Thyroid gland (tissue), 4 donors: ENCODE measurements around the gene IRF9. TPM values are rescaled to one million over a fixed set of nuclear protein-coding genes. Genes with fewer than 3 reads are reported as not detected.

ENCODE experiments used
- DNase-seq, 2 donors: peaks; one replicate each; pipeline ENCODE4 v3.0.0-alpha.2; 2019
- H3K27ac ChIP-seq, 3 donors: fragments of 200-600 bp; sonication (generic); 1 replicate in 2 of 3; 2 replicates in 1 of 3; pipeline ENCODE4 v1.5.1; 2016 to 2019; ENCODE audit warnings: mild to moderate bottlenecking in 1 of 3, moderate library complexity in 1 of 3
- H3K27me3 ChIP-seq: fragments of 200-600 bp; sonication (generic); one replicate; pipeline ENCODE4 v1.5.1; 2019
- H3K36me3 ChIP-seq, 2 donors: fragments of 200-600 bp; sonication (generic); one replicate each; pipeline ENCODE4 v1.5.1; 2016 to 2019
- H3K4me1 ChIP-seq, 2 donors: fragments of 200-600 bp; sonication (generic); one replicate each; pipeline ENCODE4 v1.5.1; 2017 to 2019
- H3K4me3 ChIP-seq, 3 donors: fragments of 200-600 bp; sonication (generic); replicated peaks in 1 of 3; 1 replicate in 2 of 3; 2 replicates in 1 of 3; pipeline ENCODE4 v1.5.1; 2016; ENCODE audit warnings: mild to moderate bottlenecking in 1 of 3
- H3K9me3 ChIP-seq: fragments of 200-600 bp; sonication (generic); one replicate; pipeline ENCODE4 v1.5.1; 2017
- POLR2A ChIP-seq, 2 donors: fragments of 450-650 bp; IDR thresholded peaks; one replicate each; pipeline ENCODE4 v1.6.1; 2017; ENCODE audit warnings: antibody characterized with exemption in 2 of 2, mild to moderate bottlenecking in 2 of 2, moderate library complexity in 1 of 2
- WGBS, 2 donors: methylation state at CpG; one replicate each; pipeline ENCODE4 v1.1.5; 2017; 5-methylcytosine and 5-hydroxymethylcytosine counted together
- intact Hi-C: fragments of 100-400 bp; cut with DNase I; formaldehyde crosslinking; loops from one replicate; pipeline ENCODE4 v1.15.1; 2023
- total RNA-seq, 4 donors: library from RNA; depleted of rRNA; stranded (reverse); fragments of >200 nt; gene quantifications; one replicate each; pipeline ENCODE4 v1.2.3, GENCODE V29; 2016
- TF ChIP-seq, protein P1 (sequence below), 6 experiments: fragments of 200-600 bp in 3 of 6; fragments of 450-650 bp in 3 of 6; sonication (generic) in 3 of 6; IDR thresholded peaks; one replicate each; pipeline ENCODE4 v1.5.1; 2016 to 2019; ENCODE audit warnings: antibody characterized with exemption in 6 of 6, mild to moderate bottlenecking in 2 of 6, inconsistent platforms in 1 of 6, moderate library complexity in 1 of 6

IRF9 gene
- total RNA-seq, 4 donors from 2014 or later, result 55.1 to 92.3 (median 70.0) TPM

GRCh38 chr14:24171422-24172260 is 10.6 kb downstream of the IRF9 start, which contains the start of gene REC8:
Gene REC8, plus strand, starts transcription at chr14:24172080. Its CDS starts 473 bp downstream, at chr14:24172553.
- TF ChIP-seq, protein P1, sequence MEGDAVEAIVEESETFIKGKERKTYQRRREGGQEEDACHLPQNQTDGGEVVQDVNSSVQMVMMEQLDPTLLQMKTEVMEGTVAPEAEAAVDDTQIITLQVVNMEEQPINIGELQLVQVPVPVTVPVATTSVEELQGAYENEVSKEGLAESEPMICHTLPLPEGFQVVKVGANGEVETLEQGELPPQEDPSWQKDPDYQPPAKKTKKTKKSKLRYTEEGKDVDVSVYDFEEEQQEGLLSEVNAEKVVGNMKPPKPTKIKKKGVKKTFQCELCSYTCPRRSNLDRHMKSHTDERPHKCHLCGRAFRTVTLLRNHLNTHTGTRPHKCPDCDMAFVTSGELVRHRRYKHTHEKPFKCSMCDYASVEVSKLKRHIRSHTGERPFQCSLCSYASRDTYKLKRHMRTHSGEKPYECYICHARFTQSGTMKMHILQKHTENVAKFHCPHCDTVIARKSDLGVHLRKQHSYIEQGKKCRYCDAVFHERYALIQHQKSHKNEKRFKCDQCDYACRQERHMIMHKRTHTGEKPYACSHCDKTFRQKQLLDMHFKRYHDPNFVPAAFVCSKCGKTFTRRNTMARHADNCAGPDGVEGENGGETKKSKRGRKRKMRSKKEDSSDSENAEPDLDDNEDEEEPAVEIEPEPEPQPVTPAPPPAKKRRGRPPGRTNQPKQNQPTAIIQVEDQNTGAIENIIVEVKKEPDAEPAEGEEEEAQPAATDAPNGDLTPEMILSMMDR (IDR thresholded peaks at IDR 0.05), result no peak
- no peak for TF ChIP-seq POLR2A (IDR thresholded peaks at IDR 0.05)

DNA sequence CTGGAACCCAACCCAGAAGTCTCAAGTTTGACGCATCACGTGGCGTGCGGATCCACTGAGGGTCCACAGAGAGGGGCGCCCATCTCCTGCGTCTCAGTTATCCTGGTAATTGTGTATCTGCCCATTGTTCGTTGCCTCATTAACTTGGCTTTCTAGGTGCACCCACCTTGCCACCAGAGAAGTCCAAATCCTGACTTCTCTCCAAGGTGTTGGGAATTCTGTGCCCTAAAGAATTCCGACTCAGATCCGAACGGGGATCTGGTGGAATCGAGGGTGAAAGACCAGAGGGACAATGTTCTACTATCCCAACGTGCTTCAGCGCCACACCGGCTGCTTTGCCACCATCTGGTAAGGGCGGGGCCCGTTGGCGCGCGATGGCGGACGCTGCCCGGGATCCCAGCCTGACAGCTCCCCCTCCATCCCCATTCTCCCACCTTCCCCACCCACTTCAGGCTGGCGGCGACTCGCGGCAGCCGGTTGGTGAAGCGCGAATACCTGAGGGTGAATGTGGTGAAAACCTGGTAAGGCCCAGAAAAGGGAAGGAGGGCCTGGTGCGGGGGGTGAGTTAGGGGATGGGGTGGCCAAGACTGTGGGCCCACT is 11.3 kb downstream of the IRF9 start:
- no peaks in the 10 kb centered on the region for H3K27me3 ChIP-seq
- TF ChIP-seq, protein P1 (IDR thresholded peaks at IDR 0.05), result no peak
- no peak for TF ChIP-seq POLR2A (IDR thresholded peaks at IDR 0.05)
- DNase-seq, result peak in 1 of 2 donors; percentile 6
- H3K36me3 ChIP-seq, result no peaks in the 10 kb centered on the region
- intact Hi-C loops, result no loop called here
- peaks cover 3 to 5% of the 10 kb centered on the region in 2 donors for H3K4me1 ChIP-seq
- no peak overlapping the region for H3K27ac ChIP-seq
- H3K9me3 ChIP-seq, result no peaks in the 10 kb centered on the region
- peak overlapping the region in 1 of 3 donors; percentile 6 for H3K4me3 ChIP-seq
- WGBS, 2 donors, result 33 to 41% methylated on average over 25 to 30 of the region's 30 CpGs

More at GRCh38 chr14:24171422-24172260, 10.6 kb downstream of the IRF9 start, which contains the start of gene REC8:
- intact Hi-C loops, result no loop called here
- Histone ChIP-seq H3K4me1 (peaks cover 3 to 5% of the 10 kb centered on the region in 2 donors), H3K27me3 (no peaks in the 10 kb centered on the region), H3K4me3 (peak within 1 kb of the TSS in 1 of 3 donors; percentile 6), H3K9me3 (no peaks in the 10 kb centered on the region), H3K36me3 (peaks cover 3% of the 10 kb centered on the region in 2 donors), H3K27ac (no peak within 1 kb of the TSS)
- 16 to 22% methylated on average over 38 to 49 of the region's 63 CpGs for WGBS, 2 donors
- DNase-seq, result peak; percentile 77 to 88

DNA sequence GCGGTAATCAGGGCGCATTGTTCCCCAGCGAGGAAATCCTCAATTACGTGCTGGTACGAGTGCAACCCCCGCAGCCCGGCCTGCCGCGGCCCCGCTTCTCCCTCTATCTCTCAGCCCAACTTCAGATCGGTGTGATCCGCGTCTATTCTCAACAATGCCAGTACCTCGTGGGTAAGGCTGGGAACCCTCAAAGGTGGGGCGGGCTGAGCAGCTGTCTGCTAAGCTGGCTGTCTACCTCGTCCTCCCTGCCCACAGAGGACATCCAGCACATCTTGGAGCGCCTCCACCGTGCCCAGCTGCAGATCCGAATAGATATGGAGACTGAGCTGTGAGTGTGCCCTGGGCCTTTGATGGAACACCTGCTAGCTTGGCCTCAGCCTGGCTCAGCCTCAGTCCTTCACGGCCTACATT is 11.8 kb downstream of the IRF9 start:
- WGBS, 2 donors, result 69 to 77% methylated on average over 14 to 20 of the region's 20 CpGs
- Histone ChIP-seq H3K4me1 (peaks cover 3 to 5% of the 10 kb centered on the region in 2 donors), H3K4me3 (no peak overlapping the region), H3K9me3 (no peaks in the 10 kb centered on the region), H3K27ac (no peak overlapping the region), H3K36me3 (no peaks in the 10 kb centered on the region), H3K27me3 (no peaks in the 10 kb centered on the region)
- intact Hi-C loops, result no loop called here
- TF ChIP-seq POLR2A (IDR thresholded peaks at IDR 0.05), result no peak
- TF ChIP-seq, protein P1 (IDR thresholded peaks at IDR 0.05), result no peak
- no peak for DNase-seq

DNA sequence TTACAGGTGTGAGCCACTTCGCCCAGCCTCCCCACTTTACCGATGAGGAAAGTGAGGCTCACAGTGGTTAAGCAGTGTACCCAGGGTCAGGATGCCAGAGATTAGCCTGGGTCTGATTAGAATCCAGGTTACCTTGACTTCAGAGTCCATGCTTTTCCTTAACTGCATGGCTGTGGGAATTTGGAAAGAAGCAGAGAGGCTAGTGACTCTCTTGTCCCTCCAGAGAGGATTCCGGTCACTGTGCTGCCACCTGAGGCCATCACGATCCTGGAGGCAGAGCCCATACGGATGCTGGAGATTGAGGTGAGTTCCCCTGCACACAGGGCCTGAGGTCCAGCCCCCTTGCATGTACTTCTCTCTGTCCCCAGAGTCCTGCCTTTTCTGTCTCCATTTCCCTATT is 15.5 kb downstream of the IRF9 start:
- no peak for DNase-seq
- intact Hi-C loops, result no loop called here
- H3K36me3 ChIP-seq, result peaks cover 7 to 11% of the 10 kb centered on the region in 2 donors
- peaks cover 1 to 17% of the 10 kb centered on the region in 2 donors for H3K4me1 ChIP-seq
- H3K27me3 ChIP-seq, result no peaks in the 10 kb centered on the region
- WGBS, 2 donors, result 95 to 97% methylated on average over 4 to 5 of the region's 5 CpGs
- no peak overlapping the region for H3K4me3 ChIP-seq
- no peaks in the 10 kb centered on the region for H3K9me3 ChIP-seq
- no peak for TF ChIP-seq POLR2A (IDR thresholded peaks at IDR 0.05)
- TF ChIP-seq, protein P1 (IDR thresholded peaks at IDR 0.05), result no peak
- no peak overlapping the region for H3K27ac ChIP-seq
